WTC11 (cell line): ENCODE measurements around the gene HMGB2.

Experiments
- SP1 ChIP-seq: sonication (generic); formaldehyde crosslinking; conservative IDR thresholded peaks from 2 replicates; pipeline ENCODE4 v1.8.1; 2022; ENCODE audit warnings: missing genetic modification reagents
- TEAD4 ChIP-seq: sonication (generic); formaldehyde crosslinking; IDR thresholded peaks from 2 replicates; pipeline ENCODE4 v1.8.0; 2022; ENCODE audit warnings: mild to moderate bottlenecking, missing genetic modification reagents
- ZNF121 ChIP-seq: sonication (generic); formaldehyde crosslinking; IDR thresholded peaks from 2 replicates; pipeline ENCODE4 v1.8.0; 2023; ENCODE audit warnings: missing genetic modification reagents
- TF ChIP-seq, protein P1 (sequence below): fragments of 200-600 bp; IDR thresholded peaks from 2 replicates; pipeline ENCODE4 v1.8.0; 2022; ENCODE audit warnings: antibody characterized with exemption
- TF ChIP-seq, protein P2 (sequence below): sonication (generic); formaldehyde crosslinking; IDR thresholded peaks from 2 replicates; pipeline ENCODE4 v1.8.0; 2022; ENCODE audit warnings: mild to moderate bottlenecking, missing genetic modification reagents

DNA sequence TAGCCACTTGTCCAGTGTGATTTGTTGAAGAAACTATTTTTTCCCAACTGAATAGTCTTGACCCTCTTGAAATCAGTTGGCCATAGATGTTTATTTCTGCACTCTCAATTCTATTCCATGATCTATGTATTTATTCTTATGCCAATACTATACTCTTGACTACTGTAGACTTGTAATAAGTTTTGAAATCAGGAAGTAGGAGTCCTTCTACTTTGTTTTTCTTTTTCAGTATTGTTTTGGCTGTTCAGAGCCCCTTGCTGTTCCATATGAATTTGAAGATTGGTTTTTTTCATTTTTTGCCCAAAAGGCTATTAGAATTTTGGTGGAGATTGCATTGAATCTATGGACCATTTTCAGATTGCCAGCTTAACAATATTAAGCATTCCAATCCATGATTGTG is 46.8 kb upstream of the HMGB2 start:
- TF ChIP-seq ZNF121 (CRISPR knock-in tag), result no peak
- TF ChIP-seq, protein P1, sequence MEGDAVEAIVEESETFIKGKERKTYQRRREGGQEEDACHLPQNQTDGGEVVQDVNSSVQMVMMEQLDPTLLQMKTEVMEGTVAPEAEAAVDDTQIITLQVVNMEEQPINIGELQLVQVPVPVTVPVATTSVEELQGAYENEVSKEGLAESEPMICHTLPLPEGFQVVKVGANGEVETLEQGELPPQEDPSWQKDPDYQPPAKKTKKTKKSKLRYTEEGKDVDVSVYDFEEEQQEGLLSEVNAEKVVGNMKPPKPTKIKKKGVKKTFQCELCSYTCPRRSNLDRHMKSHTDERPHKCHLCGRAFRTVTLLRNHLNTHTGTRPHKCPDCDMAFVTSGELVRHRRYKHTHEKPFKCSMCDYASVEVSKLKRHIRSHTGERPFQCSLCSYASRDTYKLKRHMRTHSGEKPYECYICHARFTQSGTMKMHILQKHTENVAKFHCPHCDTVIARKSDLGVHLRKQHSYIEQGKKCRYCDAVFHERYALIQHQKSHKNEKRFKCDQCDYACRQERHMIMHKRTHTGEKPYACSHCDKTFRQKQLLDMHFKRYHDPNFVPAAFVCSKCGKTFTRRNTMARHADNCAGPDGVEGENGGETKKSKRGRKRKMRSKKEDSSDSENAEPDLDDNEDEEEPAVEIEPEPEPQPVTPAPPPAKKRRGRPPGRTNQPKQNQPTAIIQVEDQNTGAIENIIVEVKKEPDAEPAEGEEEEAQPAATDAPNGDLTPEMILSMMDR, result no peak
- TF ChIP-seq, protein P2, sequence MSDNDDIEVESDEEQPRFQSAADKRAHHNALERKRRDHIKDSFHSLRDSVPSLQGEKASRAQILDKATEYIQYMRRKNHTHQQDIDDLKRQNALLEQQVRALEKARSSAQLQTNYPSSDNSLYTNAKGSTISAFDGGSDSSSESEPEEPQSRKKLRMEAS (CRISPR knock-in tag), result no peak
- no peak for TF ChIP-seq SP1 (CRISPR knock-in tag)
- no peak for TF ChIP-seq TEAD4 (CRISPR knock-in tag)
